HuH-7 (cell line): Measurements from ENCODE around the gene ZNHIT1.

ENCODE experiments used
- DNase-seq: peaks from one replicate; pipeline ENCODE4 v3.0.0; 2011; ENCODE audit warnings: low spot score

Gene ZNHIT1

GRCh38 chr7:101217388-101218235, at the start of gene ZNHIT1, which contains the start of gene PLOD3:
ZNHIT1 (plus strand) TSS chr7:101218165; CDS start chr7:101218196, 31 bp downstream.
PLOD3 (minus strand) TSS chr7:101217581; CDS start chr7:101217274, 307 bp downstream.
- DNase-seq = peak; percentile 99

- DNase-seq = no peak
These were observed 49.4 kb upstream of the ZNHIT1 start for GRCh38 chr7:101168412-101169049.

GRCh38 chr7:101169110-101169837, 48.7 kb upstream of the ZNHIT1 start:
- DNase-seq = no peak

GRCh38 chr7:101169838-101170551, 48.0 kb upstream of the ZNHIT1 start:
- peak; percentile 87 for DNase-seq

- no peak for DNase-seq
These were observed 47.1 kb upstream of the ZNHIT1 start for GRCh38 chr7:101170617-101171441.

GRCh38 chr7:101171442-101171837, 46.5 kb upstream of the ZNHIT1 start:
- no peak for DNase-seq

- no peak for DNase-seq
These were observed 45.7 kb upstream of the ZNHIT1 start for GRCh38 chr7:101172005-101172853.

GRCh38 chr7:101172854-101173751, 44.9 kb upstream of the ZNHIT1 start:
- no peak for DNase-seq

GRCh38 chr7:101173752-101174244, 44.2 kb upstream of the ZNHIT1 start:
- no peak for DNase-seq

- no peak for DNase-seq
These were observed 43.6 kb upstream of the ZNHIT1 start for GRCh38 chr7:101174322-101174854.

GRCh38 chr7:101175664-101176063, 42.3 kb upstream of the ZNHIT1 start:
- no peak for DNase-seq

- no peak for DNase-seq
These were observed 40.3 kb upstream of the ZNHIT1 start for GRCh38 chr7:101177644-101178043.

GRCh38 chr7:101179117-101179516, 38.8 kb upstream of the ZNHIT1 start:
- no peak for DNase-seq

- no peak for DNase-seq
These were observed 38.3 kb upstream of the ZNHIT1 start for GRCh38 chr7:101179713-101180112.

GRCh38 chr7:101180130-101180755, 37.7 kb upstream of the ZNHIT1 start, which contains the start of gene NAT16:
NAT16 (minus strand) TSS chr7:101180293; CDS start chr7:101174807, 5,486 bp downstream.
- no peak for DNase-seq

GRCh38 chr7:101185258-101185839, 32.6 kb upstream of the ZNHIT1 start:
- DNase-seq = no peak

- DNase-seq = no peak
These were observed 31.8 kb upstream of the ZNHIT1 start for GRCh38 chr7:101186194-101186593.
